ENCODE measurements around the gene ATP2B3.

The ATP2B3 gene

GRCh38 chrX:153588021-153588781 is 70.8 kb downstream of the ATP2B3 start:
- H3K4me1 ChIP-seq (ENCODE audit: control insufficient read depth in 5 of 5, insufficient read depth in 5 of 5, low read length in 5 of 5): no peaks in the 10 kb centered on the region
- H3K4me3 ChIP-seq (ENCODE audit: low read depth in 1 of 5, low read length in 5 of 5): no peak overlapping the region
- H3K36me3 ChIP-seq (ENCODE audit: control insufficient read depth in 5 of 5, insufficient read depth in 5 of 5, low read length in 5 of 5): peaks cover 0 to 48% (median 33%) of the 10 kb centered on the region in 5 donors
- no peaks in the 10 kb centered on the region for H3K9me3 ChIP-seq (ENCODE audit: control insufficient read depth in 5 of 5, low read length in 5 of 5)
- peaks cover 3 to 20% (median 15%) of the 10 kb centered on the region in 5 donors for H3K27me3 ChIP-seq (ENCODE audit: control insufficient read depth in 5 of 5, insufficient read depth in 4 of 5, low read length in 5 of 5)
- no peak overlapping the region for H3K9ac ChIP-seq (ENCODE audit: low read length in 5 of 5)
- H3K27ac ChIP-seq (ENCODE audit: low read depth, low read length): no peak overlapping the region

- H3K27me3 ChIP-seq (ENCODE audit: control insufficient read depth in 5 of 5, insufficient read depth in 4 of 5, low read length in 5 of 5): peaks cover 0 to 20% (median 12%) of the 10 kb centered on the region in 5 donors
- H3K4me1 ChIP-seq (ENCODE audit: control insufficient read depth in 5 of 5, insufficient read depth in 5 of 5, low read length in 5 of 5): no peaks in the 10 kb centered on the region
- H3K4me3 ChIP-seq (ENCODE audit: low read depth in 1 of 5, low read length in 5 of 5): no peak overlapping the region
- no peak overlapping the region for H3K27ac ChIP-seq (ENCODE audit: low read depth, low read length)
- H3K9me3 ChIP-seq (ENCODE audit: control insufficient read depth in 5 of 5, low read length in 5 of 5): no peaks in the 10 kb centered on the region
- H3K36me3 ChIP-seq (ENCODE audit: control insufficient read depth in 5 of 5, insufficient read depth in 5 of 5, low read length in 5 of 5): peaks cover 0 to 55% (median 40%) of the 10 kb centered on the region in 5 donors
- H3K9ac ChIP-seq (ENCODE audit: low read length in 5 of 5): no peak overlapping the region
These were observed 71.5 kb downstream of the ATP2B3 start for GRCh38 chrX:153588782-153589446.

GRCh38 chrX:153590961-153591956 is 73.8 kb downstream of the ATP2B3 start:
- Histone ChIP-seq H3K4me3 (ENCODE audit: low read depth in 1 of 5, low read length in 5 of 5) (no peak overlapping the region), H3K4me1 (ENCODE audit: control insufficient read depth in 5 of 5, insufficient read depth in 5 of 5, low read length in 5 of 5) (no peaks in the 10 kb centered on the region), H3K9me3 (ENCODE audit: control insufficient read depth in 5 of 5, low read length in 5 of 5) (no peaks in the 10 kb centered on the region), H3K9ac (ENCODE audit: low read length in 5 of 5) (no peak overlapping the region), H3K36me3 (ENCODE audit: control insufficient read depth in 5 of 5, insufficient read depth in 5 of 5, low read length in 5 of 5) (peaks cover 0 to 75% (median 48%) of the 10 kb centered on the region in 5 donors), H3K27me3 (ENCODE audit: control insufficient read depth in 5 of 5, insufficient read depth in 4 of 5, low read length in 5 of 5) (peaks cover 0 to 24% (median 12%) of the 10 kb centered on the region in 5 donors), H3K27ac (ENCODE audit: low read depth, low read length) (no peak overlapping the region)

GRCh38 chrX:153592091-153592833 is 74.8 kb downstream of the ATP2B3 start:
- H3K36me3 ChIP-seq (ENCODE audit: control insufficient read depth in 5 of 5, insufficient read depth in 5 of 5, low read length in 5 of 5): peaks cover 0 to 70% (median 46%) of the 10 kb centered on the region in 5 donors
- H3K4me1 ChIP-seq (ENCODE audit: control insufficient read depth in 5 of 5, insufficient read depth in 5 of 5, low read length in 5 of 5): no peaks in the 10 kb centered on the region
- no peak overlapping the region for H3K27ac ChIP-seq (ENCODE audit: low read depth, low read length)
- peaks cover 0 to 3% (median 0%) of the 10 kb centered on the region in 5 donors for H3K9me3 ChIP-seq (ENCODE audit: control insufficient read depth in 5 of 5, low read length in 5 of 5)
- H3K27me3 ChIP-seq (ENCODE audit: control insufficient read depth in 5 of 5, insufficient read depth in 4 of 5, low read length in 5 of 5): peaks cover 0 to 27% (median 12%) of the 10 kb centered on the region in 5 donors
- no peak overlapping the region for H3K4me3 ChIP-seq (ENCODE audit: low read depth in 1 of 5, low read length in 5 of 5)
- no peak overlapping the region for H3K9ac ChIP-seq (ENCODE audit: low read length in 5 of 5)

GRCh38 chrX:153592966-153593688 is 75.7 kb downstream of the ATP2B3 start:
- peaks cover 0 to 27% (median 10%) of the 10 kb centered on the region in 5 donors for H3K27me3 ChIP-seq (ENCODE audit: control insufficient read depth in 5 of 5, insufficient read depth in 4 of 5, low read length in 5 of 5)
- peaks cover 0 to 62% (median 40%) of the 10 kb centered on the region in 5 donors for H3K36me3 ChIP-seq (ENCODE audit: control insufficient read depth in 5 of 5, insufficient read depth in 5 of 5, low read length in 5 of 5)
- peaks cover 0 to 5% (median 4%) of the 10 kb centered on the region in 5 donors for H3K9me3 ChIP-seq (ENCODE audit: control insufficient read depth in 5 of 5, low read length in 5 of 5)
- peaks cover 0 to 7% (median 0%) of the 10 kb centered on the region in 5 donors for H3K4me1 ChIP-seq (ENCODE audit: control insufficient read depth in 5 of 5, insufficient read depth in 5 of 5, low read length in 5 of 5)
- no peak overlapping the region for H3K27ac ChIP-seq (ENCODE audit: low read depth, low read length)
- H3K9ac ChIP-seq (ENCODE audit: low read length in 5 of 5): no peak overlapping the region
- H3K4me3 ChIP-seq (ENCODE audit: low read depth in 1 of 5, low read length in 5 of 5): no peak overlapping the region

GRCh38 chrX:153593811-153594500 is 76.5 kb downstream of the ATP2B3 start:
- Histone ChIP-seq H3K4me3 (ENCODE audit: low read depth in 1 of 5, low read length in 5 of 5) (no peak overlapping the region), H3K27ac (ENCODE audit: low read depth, low read length) (no peak overlapping the region), H3K9me3 (ENCODE audit: control insufficient read depth in 5 of 5, low read length in 5 of 5) (peaks cover 0 to 5% (median 4%) of the 10 kb centered on the region in 5 donors), H3K9ac (ENCODE audit: low read length in 5 of 5) (no peak overlapping the region), H3K4me1 (ENCODE audit: control insufficient read depth in 5 of 5, insufficient read depth in 5 of 5, low read length in 5 of 5) (peaks cover 0 to 12% (median 0%) of the 10 kb centered on the region in 5 donors), H3K27me3 (ENCODE audit: control insufficient read depth in 5 of 5, insufficient read depth in 4 of 5, low read length in 5 of 5) (peaks cover 0 to 24% (median 8%) of the 10 kb centered on the region in 5 donors), H3K36me3 (ENCODE audit: control insufficient read depth in 5 of 5, insufficient read depth in 5 of 5, low read length in 5 of 5) (peaks cover 0 to 54% (median 39%) of the 10 kb centered on the region in 5 donors)

- no peak overlapping the region for H3K4me3 ChIP-seq (ENCODE audit: low read depth in 1 of 5, low read length in 5 of 5)
- H3K9ac ChIP-seq (ENCODE audit: low read length in 5 of 5): no peak overlapping the region
- H3K9me3 ChIP-seq (ENCODE audit: control insufficient read depth in 5 of 5, low read length in 5 of 5): peaks cover 0 to 5% (median 4%) of the 10 kb centered on the region in 5 donors
- H3K4me1 ChIP-seq (ENCODE audit: control insufficient read depth in 5 of 5, insufficient read depth in 5 of 5, low read length in 5 of 5): peaks cover 0 to 22% (median 8%) of the 10 kb centered on the region in 5 donors
- H3K27me3 ChIP-seq (ENCODE audit: control insufficient read depth in 5 of 5, insufficient read depth in 4 of 5, low read length in 5 of 5): peaks cover 0 to 23% (median 11%) of the 10 kb centered on the region in 5 donors
- peaks cover 0 to 54% (median 35%) of the 10 kb centered on the region in 5 donors for H3K36me3 ChIP-seq (ENCODE audit: control insufficient read depth in 5 of 5, insufficient read depth in 5 of 5, low read length in 5 of 5)
- no peak overlapping the region for H3K27ac ChIP-seq (ENCODE audit: low read depth, low read length)
These were observed 77.9 kb downstream of the ATP2B3 start for GRCh38 chrX:153595387-153595786.

Data from subcutaneous abdominal adipose tissue (tissue), 5 donors.